OCI-LY7 (cell line): ENCODE data around the gene SMIM38.

ENCODE experiments used
- EZH2phosphoT487 ChIP-seq: fragments of 200-600 bp; sonication (generic); IDR thresholded peaks from 2 replicates; pipeline ENCODE4 v1.6.1; 2018; ENCODE audit warnings: low read depth, borderline replicate concordance, mild to moderate bottlenecking, mixed run types, antibody characterized with exemption, low read length, moderate library complexity, mixed read lengths
- TF ChIP-seq, protein P1 (sequence below): fragments of 200-600 bp; sonication (generic); conservative IDR thresholded peaks from 2 replicates; pipeline ENCODE4 v1.5.1; 2014; ENCODE audit warnings: mild to moderate bottlenecking, antibody characterized with exemption, low read length, moderate library complexity, mixed read lengths

- TF ChIP-seq, protein P1, sequence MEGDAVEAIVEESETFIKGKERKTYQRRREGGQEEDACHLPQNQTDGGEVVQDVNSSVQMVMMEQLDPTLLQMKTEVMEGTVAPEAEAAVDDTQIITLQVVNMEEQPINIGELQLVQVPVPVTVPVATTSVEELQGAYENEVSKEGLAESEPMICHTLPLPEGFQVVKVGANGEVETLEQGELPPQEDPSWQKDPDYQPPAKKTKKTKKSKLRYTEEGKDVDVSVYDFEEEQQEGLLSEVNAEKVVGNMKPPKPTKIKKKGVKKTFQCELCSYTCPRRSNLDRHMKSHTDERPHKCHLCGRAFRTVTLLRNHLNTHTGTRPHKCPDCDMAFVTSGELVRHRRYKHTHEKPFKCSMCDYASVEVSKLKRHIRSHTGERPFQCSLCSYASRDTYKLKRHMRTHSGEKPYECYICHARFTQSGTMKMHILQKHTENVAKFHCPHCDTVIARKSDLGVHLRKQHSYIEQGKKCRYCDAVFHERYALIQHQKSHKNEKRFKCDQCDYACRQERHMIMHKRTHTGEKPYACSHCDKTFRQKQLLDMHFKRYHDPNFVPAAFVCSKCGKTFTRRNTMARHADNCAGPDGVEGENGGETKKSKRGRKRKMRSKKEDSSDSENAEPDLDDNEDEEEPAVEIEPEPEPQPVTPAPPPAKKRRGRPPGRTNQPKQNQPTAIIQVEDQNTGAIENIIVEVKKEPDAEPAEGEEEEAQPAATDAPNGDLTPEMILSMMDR, result no peak
- no peak for TF ChIP-seq EZH2phosphoT487
Measured at GRCh38 chr11:69196783-69197169, 41.0 kb downstream of the SMIM38 start.
